HepG2 (cell line): Measurements from ENCODE around the gene ODR4. TPM values are rescaled to one million over a fixed set of nuclear protein-coding genes. Genes with fewer than 3 reads are reported as not detected.
A peak's percentile ranks its signal among the peaks of the same experiment; 100 is the strongest.

Source experiments
- ATF3 ChIP-seq: sonication (generic); formaldehyde crosslinking; IDR thresholded peaks from 2 replicates; pipeline ENCODE4 v1.4.0; 2020; ENCODE audit warnings: missing genetic modification reagents
- CEBPG ChIP-seq: IDR thresholded peaks from 2 replicates; pipeline ENCODE4 v1.6.1; 2016
- CEBPZ ChIP-seq: IDR thresholded peaks from 2 replicates; pipeline ENCODE4 v1.6.1; 2012; ENCODE audit warnings: low read length, improper control_type of control experiment
- ELF3 ChIP-seq: IDR thresholded peaks from 2 replicates; pipeline ENCODE4 v1.6.1; 2016; ENCODE audit warnings: missing genetic modification reagents, missing compliant biosample characterization
- FOXA3 ChIP-seq: IDR thresholded peaks from 2 replicates; pipeline ENCODE4 v1.6.1; 2016; ENCODE audit warnings: missing genetic modification reagents, missing compliant biosample characterization
- FOXO1 ChIP-seq: sonication (generic); formaldehyde crosslinking; IDR thresholded peaks from 2 replicates; pipeline ENCODE4 v1.4.0; 2020; ENCODE audit warnings: missing genetic modification reagents
- HNRNPUL1 ChIP-seq: fragments of 200-400 bp; formaldehyde crosslinking; IDR thresholded peaks from 2 replicates; pipeline ENCODE4 v1.6.1; 2017; ENCODE audit warnings: low read depth, mild to moderate bottlenecking, low read length, moderate library complexity
- RORA ChIP-seq: sonication (generic); formaldehyde crosslinking; IDR thresholded peaks from 2 replicates; pipeline ENCODE4 v1.5.0; 2020; ENCODE audit warnings: mild to moderate bottlenecking, missing genetic modification reagents, moderate library complexity
- SCMH1 ChIP-seq: sonication (generic); formaldehyde crosslinking; IDR thresholded peaks from 2 replicates; pipeline ENCODE4 v1.9.0; 2021; ENCODE audit warnings: missing genetic modification reagents, mild to moderate bottlenecking, borderline replicate concordance
- SIX1 ChIP-seq: sonication (generic); formaldehyde crosslinking; IDR thresholded peaks from 2 replicates; pipeline ENCODE4 v1.4.0; 2020; ENCODE audit warnings: missing genetic modification reagents, borderline replicate concordance
- STAT5B ChIP-seq: sonication (generic); formaldehyde crosslinking; IDR thresholded peaks from 2 replicates; pipeline ENCODE4 v1.4.0; 2020; ENCODE audit warnings: missing genetic modification reagents
- THRA ChIP-seq: sonication (generic); formaldehyde crosslinking; IDR thresholded peaks from 2 replicates; pipeline ENCODE4 v1.4.0; 2020; ENCODE audit warnings: missing genetic modification reagents, borderline replicate concordance
- U2AF2 ChIP-seq: fragments of 200-400 bp; formaldehyde crosslinking; IDR thresholded peaks from 2 replicates; pipeline ENCODE4 v1.6.1; 2017; ENCODE audit warnings: low read depth, mild to moderate bottlenecking, low read length
- ZBTB44 ChIP-seq: sonication (generic); formaldehyde crosslinking; IDR thresholded peaks from 2 replicates; pipeline ENCODE4 v1.4.0; 2020; ENCODE audit warnings: missing genetic modification reagents
- ZNF280D ChIP-seq: sonication (generic); formaldehyde crosslinking; IDR thresholded peaks from 2 replicates; pipeline ENCODE4 v1.5.1; 2020; ENCODE audit warnings: mild to moderate bottlenecking, missing genetic modification reagents
- ZNF446 ChIP-seq: sonication (generic); formaldehyde crosslinking; IDR thresholded peaks from 2 replicates; pipeline ENCODE4 v1.5.0; 2020; ENCODE audit warnings: mild to moderate bottlenecking, missing genetic modification reagents
- ZNF615 ChIP-seq: sonication (generic); formaldehyde crosslinking; IDR thresholded peaks from 2 replicates; pipeline ENCODE4 v1.5.0; 2020; ENCODE audit warnings: mild to moderate bottlenecking, missing genetic modification reagents, borderline replicate concordance
- ZNF629 ChIP-seq: sonication (generic); formaldehyde crosslinking; conservative IDR thresholded peaks from 2 replicates; pipeline ENCODE4 v1.5.0; 2020; ENCODE audit warnings: missing genetic modification reagents
- polyA plus RNA-seq, 8 experiments: library from polyadenylated mRNA; depleted of rRNA in 3 of 8; stranded (reverse) in 7 of 8; unstranded in 1 of 8; fragments of >200 nt; fragmentation: Illumina TruSeq in 4 of 8; extraction: Trizol in 4 of 8; gene quantifications; 2 replicates each; pipeline versions ENCODE4 v1.2.1 to v1.2.3, GENCODE V29; 2011 to 2016; ENCODE audit warnings: low read depth in 4 of 8, missing spikeins in 1 of 8, mixed read lengths in 1 of 8; ENCODE audit not compliant: insufficient read depth in 1 of 8
- total RNA-seq, 5 experiments: library from RNA; depleted of rRNA; stranded (reverse); fragments of >200 nt; fragmentation: Illumina TruSeq; extraction: Trizol; gene quantifications; 2 replicates each; pipeline ENCODE4 v1.2.3, GENCODE V29; 2016; ENCODE audit warnings: low read depth in 1 of 5

ODR4 gene
- total and polyA plus RNA-seq, 2 of the 13 experiments (the other 11 are each of a cell fraction or from before 2014, with no cell fraction given), result 16.3 to 22.0 TPM

- TF ChIP-seq ZNF280D (0 out of 2 replicates have a peak, but pooled peaks have one; percentile 6), SIX1 (CRISPR knock-in tag) (no peak), HNRNPUL1 (no peak), ZNF629 (CRISPR knock-in tag) (no peak), FOXO1 (CRISPR knock-in tag) (no peak), CEBPG (CRISPR knock-in tag) (no peak), FOXA3 (CRISPR knock-in tag) (no peak), STAT5B (CRISPR knock-in tag) (no peak), U2AF2 (no peak), ATF3 (CRISPR knock-in tag) (0 out of 2 replicates have a peak, but pooled peaks have one; percentile 8), SCMH1 (CRISPR knock-in tag) (no peak), CEBPZ (no peak), ZNF615 (no peak), ZNF446 (CRISPR knock-in tag) (no peak), ZBTB44 (CRISPR knock-in tag) (no peak), THRA (no peak; the same call in 1 of the 2 replicates), ELF3 (CRISPR knock-in tag) (no peak), RORA (CRISPR knock-in tag) (no peak)
Observed at GRCh38 chr1:186374303-186375151, 1.1 kb upstream of the ODR4 start (continued).
